GM18867 (cell line): ENCODE measurements around the gene CD40LG.

ENCODE experiments used
- ATAC-seq: cut with Tn5 transposase; IDR thresholded peaks from one replicate; pipeline ENCODE4 v1.9.1; 2021; ENCODE audit warnings: mild to moderate bottlenecking, moderate library complexity; ENCODE audit not compliant: unreplicated experiment

The CD40LG gene

DNA sequence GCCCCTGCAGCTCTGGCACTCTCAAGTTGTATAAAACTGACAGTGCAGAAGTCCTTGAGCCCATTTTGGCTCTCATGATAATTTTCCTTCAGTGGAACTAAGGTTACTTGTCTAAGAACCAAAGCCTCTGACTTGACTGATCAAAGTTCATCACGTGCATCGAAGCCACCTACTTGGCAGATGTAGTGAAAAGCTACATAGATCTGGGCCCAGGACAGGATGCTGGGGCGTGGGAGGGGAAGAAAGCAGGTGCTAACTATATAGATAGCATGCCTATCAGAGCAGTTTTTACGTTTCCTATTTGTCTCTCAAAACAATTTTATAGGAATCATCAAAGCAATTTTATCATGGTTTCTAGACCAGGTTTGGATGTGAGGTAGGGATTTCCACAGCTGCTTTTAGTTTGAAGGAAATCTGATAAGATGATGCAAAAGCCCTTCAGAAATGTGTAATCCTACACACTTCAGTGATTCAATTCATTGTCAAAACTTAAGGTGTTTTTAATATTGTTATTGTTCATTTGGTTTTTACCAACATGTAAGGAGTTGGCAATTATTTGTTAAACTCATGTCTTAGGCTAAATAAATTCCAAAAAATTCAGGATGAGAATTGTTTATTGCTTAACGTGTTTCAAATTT is 1.2 kb upstream of the CD40LG start:
- ATAC-seq, result peak; percentile 67

DNA sequence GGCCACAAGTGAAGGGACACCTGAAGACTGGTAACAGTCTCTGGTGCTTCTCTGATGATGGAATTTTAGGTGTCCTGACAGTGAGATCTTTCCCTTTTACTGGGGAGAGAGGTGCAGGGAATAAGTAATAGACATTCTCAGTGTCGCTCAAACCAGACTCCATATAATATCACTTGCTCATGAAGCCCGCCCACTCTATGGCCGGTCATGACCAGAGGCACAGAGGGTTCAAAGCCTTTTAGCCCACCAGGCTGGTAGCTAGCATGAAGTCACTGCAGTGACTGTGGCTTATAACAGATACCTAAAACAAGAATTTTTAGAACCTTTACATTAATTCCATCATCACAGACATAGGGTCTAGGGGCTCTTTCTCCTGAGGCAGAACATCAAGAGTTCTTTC is 2.9 kb downstream of the CD40LG start:
- ATAC-seq, result no peak

DNA sequence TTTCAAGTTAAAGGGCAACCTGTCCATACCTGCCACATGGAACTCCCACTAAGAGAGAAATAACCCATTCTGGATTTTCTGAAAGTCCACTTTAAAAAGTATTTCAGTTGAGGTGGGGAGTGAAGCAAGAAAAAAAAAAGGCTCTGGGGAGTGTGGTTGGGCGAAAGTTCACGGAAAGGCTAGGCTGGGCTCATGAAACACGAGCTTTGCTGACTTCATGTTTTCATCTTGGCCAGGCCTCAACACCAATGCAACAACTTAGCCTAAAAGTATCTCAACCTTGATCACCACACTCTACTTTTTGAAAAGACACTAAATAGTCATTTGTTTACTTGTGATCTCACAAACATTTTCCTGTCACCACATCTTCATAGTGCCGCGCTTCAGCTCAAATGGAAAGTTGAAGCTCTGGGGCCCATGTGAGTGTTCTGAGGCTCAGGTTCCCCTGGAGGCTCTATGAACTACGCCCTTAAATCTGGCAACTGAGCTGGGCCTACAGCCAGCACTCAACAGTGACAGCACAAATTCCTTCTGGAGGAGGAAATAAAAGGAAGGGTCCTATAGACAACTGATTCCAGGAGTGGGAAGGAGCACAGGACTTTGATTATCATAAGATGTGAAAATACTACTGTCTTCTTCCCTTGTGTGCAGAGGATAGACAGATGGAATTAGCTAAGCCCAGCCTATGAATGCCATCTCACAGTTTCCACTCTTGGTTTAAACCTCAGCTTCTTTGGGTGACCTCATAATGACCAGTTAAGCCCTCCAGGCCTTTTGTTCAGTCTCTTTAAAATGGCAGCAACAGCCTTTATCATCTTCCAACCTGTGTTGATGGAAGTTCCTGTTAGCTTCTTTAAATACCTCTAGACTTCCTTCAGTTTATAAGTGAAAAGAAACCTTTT is 5.1 kb downstream of the CD40LG start:
- no peak for ATAC-seq

DNA sequence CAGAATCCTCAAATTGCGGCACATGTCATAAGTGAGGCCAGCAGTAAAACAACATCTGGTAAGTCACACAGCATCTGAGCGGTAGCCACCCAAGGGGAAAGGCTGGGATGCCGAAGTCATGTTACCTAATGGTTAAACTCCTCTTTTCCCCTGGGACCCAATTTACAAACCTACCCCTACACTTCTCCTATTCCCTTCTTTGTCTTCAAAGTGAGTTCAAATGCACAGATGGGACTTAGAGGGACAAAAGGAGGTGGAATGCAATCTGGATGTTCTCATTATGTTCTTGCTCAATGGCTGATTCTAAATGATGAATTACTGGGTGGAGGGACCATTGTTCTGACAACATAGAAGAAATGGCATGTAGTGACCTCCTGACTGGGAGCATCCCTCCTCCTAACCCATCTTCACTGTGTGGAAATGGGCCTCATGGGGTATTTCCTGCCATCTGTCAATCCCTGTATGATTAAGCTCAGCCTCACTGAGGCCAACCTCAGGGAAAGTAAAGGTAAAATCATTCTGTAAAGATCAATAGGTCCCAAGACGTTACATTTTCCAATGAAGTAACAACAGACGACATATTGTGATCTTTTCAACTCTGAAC is 8.5 kb downstream of the CD40LG start:
- ATAC-seq, result no peak

DNA sequence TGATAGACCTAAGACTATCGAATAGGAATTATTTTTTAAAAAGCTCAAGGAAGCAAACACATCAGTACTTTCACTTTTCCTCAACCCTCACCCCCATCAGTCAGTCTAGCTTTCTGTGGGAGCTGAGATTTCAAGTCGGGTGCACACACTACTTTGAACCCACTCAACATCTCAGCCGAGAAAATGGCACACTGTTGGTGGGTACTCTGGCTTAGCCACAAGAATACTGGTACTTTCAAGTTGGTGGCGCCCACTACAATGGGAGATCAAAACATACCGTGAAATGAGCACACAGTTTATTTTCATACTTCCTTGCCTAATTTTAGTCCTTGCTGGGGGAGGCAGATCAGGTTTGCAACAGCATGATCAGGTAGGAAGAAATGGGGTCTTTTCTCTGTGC is 10.2 kb downstream of the CD40LG start:
- no peak for ATAC-seq

DNA sequence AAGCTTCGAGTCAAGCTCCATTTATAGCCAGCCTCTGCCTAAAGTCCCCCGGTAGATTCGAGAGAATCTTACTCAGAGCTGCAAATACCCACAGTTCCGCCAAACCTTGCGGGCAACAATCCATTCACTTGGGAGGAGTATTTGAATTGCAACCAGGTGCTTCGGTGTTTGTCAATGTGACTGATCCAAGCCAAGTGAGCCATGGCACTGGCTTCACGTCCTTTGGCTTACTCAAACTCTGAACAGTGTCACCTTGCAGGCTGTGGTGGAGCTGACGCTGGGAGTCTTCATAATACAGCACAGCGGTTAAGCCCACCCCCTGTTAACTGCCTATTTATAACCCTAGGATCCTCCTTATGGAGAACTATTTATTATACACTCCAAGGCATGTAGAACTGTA is 11.2 kb downstream of the CD40LG start:
- ATAC-seq, result no peak

DNA sequence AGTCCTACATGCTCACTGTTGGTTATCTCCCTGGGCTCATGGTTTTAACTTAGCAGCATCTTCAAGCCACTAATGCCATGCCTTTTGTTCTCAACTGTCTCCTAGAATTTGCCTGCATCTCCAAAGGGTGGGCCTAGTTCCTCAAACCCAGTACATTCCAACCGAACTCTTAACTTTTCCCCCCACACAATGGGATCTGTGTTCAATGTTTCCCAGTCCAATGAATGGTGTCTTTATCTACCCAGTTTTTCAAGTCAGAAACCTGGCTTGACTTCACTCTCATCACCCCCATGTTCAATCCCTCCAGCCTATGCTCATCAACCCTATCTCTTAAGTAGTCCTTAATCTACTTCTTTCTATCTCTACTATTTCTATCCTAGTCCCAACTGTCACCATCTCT is 12.9 kb downstream of the CD40LG start:
- ATAC-seq, result no peak

DNA sequence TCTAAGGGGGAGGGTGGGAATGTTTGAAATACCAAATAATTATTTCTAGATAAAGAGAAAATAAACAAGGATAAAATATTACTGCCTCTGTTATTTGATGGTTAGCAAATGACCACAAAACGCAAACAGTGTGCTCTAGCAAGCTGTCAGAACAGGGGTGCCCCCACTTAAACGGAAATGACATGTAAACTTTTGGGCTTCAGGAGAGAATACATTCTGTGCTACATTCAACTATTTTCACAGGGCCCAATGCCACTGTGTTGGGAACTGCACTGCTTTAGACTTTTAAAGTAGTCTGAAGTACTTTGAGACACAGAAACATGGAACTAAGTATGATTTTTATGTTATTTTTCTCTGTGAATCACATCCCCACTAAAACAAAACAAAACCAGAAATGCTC is 14.1 kb downstream of the CD40LG start:
- no peak for ATAC-seq

DNA sequence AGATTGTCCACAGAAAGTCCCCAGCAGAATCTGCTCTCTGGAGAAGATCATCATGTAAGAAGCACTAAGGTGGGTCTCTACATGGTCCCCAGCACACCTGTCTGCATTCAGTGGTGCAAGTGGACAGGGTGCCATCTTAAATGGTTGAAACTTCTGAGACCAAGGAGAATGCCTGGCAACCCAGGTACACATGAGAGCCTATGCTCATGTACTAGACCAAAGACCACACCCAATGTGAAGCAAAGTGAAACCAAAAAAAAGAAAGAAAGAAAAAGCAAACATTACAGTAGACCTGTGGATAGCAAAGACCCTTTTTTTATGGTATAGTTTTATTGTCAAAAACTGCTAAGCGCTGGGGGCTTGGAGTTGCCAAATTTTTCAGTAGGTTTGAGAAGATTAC is 15.0 kb downstream of the CD40LG start:
- no peak for ATAC-seq

DNA sequence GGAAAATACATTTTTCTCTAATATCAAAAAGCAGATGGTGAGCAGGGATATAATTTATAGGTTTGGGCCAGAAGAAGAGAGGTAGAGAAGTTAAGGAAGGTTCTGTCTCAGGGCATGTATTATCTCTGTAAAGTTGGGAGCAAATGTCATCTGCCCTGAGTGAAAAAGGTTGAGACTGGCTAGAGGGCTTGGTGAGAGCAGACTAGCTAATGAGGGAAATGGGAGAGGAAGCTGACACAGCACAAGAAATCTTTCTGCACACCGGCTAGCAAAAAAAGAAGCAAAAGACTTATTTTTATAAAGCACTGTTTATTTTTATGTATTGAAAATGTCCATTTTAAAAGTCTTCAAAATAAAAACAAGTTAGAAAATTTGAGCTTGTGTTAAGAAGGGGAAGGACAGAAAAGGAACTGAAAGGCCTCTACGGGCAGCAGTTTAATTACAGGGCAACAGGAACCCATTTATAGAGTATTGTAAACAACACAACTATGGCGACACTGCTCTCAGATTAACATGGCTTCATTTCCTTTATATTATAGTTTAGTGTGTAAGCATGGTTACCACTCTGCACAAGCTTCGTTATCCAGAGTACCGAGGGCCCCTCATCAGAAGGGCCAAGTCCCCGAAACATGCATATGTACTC is 17.4 kb downstream of the CD40LG start:
- peak; percentile 65 for ATAC-seq

DNA sequence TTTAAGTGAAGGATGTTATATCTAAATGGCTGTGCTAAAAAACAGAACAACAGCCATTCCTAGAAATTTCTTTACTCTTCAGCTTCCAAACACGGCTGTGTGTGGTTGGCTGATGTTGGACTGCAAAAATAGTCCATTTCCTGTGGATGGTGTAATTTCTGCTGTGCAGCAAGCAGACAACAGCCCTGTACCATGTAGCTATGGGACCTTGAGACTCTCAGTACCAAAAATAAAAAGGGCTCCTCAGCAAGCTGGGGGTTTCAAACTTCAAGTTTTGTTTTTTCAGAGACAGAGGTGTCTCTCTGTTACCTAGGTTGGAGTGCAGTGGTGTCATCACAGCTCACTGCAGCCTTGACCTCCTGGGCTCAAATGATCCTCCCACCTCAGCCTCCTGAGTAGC is 18.1 kb downstream of the CD40LG start:
- peak; percentile 56 for ATAC-seq

DNA sequence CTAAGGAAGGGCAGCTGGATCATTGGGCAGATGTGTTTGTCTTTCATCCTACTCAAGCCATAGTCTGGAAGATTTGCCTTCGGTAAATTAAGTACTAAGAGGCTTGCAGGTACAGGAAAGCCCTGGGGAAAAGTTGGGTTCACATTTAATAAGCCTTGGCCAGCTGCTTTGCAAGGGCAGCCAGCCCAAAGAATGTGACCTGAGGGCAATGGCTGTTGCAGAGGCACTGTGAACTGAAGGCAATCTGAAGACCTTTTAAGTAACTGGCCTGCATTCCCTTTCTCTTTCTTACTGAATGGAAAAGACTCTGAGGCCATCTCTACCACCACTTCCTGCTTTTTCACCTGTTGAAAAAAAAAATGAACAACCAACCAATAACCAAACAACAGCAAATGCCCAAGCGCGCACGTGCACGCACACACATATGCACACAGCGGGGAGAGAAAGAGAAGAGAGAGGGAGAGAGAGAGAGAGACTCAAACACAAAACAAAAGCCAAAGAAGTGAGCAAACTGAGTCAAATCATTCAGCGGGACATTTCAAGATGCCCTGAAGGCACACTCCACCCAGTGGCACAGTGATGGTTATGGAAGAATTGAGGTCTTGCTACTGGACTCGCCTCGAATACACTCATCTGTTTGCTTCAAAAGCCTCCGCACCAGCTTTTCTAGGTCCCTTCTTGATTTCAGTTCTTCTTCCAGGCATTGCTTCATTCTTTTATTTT is 19.6 kb downstream of the CD40LG start:
- no peak for ATAC-seq

DNA sequence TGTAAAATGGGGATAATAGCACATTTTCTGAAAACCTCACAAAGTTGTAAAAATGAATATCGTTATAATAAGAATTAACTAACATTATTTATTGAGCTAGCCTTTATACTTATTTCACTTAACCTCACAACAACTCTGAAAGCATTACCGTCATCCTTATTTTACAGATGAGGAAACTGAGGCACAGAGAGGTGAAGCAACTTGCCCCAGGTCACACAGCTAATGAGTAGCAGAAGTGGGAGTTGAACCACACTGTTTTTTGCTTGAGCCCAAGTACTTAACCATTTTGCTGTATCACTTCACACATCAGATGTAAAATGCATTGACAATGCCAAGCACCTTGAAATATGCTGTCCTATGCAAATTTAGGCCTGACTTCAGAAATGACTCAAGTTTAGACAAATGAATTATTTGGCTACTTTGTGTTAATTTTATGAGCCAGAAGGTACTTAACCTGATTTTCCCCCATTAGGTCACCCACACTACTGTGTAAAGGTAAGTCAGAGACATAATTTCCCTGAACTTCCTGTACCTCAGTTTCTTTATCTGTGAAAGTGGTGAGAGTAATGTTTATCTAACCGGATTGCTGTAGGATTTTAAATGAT is 23.1 kb downstream of the CD40LG start:
- ATAC-seq, result peak; percentile 47

DNA sequence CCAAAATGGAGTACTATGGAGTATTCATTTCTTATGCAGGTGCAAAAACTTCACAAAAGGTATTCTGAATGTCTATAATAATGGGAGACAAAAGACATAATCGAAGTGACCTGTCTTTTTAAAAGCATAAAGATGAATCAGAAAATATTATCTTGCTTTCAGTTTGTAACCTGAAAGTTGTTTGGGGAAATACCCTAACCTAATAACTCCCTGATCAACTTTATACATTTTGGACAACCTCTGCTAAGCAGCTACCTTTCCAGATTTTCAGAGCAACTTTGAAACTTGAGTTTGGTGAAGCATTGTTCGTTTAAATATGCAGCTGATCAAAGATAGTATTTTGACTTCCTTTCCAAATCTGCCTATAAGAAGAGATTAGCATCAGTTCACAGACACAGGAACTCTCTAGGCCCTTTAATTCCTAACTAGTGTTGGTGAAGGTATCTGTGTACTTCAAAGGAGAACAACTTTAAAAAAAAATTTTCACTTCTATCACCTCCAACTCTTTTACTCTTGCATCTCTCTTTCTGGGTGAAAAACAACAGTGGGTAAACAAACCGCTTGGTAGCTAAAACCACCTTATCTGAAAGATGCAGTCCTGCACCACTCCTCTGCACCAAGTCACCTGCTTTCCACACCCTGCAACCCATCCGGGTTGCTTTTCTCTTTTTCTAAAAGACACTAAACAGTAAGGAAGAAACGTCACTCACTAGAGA is 26.5 kb downstream of the CD40LG start:
- peak; percentile 31 for ATAC-seq

DNA sequence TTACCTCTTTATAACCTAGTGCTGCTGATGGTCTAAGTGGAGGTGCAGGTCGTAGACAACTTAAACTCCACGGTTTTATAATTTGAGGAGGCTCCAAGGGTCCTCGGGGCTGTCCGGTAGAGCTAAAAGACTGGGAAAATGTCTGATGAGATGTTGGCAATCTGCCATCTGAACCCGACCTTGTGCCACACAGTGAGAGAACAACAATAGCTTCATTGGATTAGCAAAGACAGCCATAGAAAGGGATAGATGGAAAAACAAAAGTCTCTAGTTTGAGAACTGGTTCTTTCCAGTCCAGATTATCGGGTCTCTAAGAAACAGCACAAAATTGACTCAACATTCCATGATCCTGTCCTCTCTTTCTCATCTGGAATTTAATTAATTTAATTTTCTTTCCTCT is 31.6 kb downstream of the CD40LG start:
- no peak for ATAC-seq

DNA sequence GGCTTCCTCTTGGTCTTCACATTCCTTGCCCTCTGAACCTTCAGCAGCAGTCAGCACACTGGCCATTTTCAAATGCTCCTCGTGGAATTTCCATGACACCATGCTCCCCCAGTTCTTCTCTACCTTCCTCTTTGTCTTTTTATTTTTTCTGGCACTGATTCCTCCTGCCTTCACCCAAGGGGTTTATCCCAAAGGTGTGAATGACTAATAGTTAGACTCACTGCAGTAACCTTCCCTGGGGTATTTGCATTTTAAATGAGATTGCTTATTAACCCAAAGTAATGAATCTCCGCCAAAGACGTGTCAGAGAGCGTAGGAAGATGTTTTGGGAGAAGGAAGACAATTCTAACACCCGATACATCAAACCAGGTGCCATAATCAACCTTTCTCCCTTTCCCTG is 36.2 kb downstream of the CD40LG start:
- ATAC-seq, result no peak

DNA sequence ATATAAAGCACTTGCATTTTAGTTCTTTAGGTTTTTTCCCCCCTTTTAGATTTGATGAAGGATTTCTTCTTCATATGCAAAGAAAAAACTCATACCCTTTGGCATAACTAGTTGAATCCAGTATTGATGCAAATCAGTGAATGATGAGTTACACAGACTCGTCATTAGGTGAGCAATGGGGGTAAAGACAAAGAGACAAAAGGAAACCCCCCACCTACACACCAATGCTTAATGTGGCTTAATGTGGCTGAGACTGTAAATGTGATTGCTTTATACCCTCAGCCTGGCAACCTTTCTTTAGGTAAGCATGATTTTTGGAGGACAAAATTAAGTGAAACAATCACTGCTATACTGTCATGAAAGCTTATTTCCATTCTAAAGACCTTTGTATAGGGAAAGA is 39.5 kb downstream of the CD40LG start:
- ATAC-seq, result no peak

DNA sequence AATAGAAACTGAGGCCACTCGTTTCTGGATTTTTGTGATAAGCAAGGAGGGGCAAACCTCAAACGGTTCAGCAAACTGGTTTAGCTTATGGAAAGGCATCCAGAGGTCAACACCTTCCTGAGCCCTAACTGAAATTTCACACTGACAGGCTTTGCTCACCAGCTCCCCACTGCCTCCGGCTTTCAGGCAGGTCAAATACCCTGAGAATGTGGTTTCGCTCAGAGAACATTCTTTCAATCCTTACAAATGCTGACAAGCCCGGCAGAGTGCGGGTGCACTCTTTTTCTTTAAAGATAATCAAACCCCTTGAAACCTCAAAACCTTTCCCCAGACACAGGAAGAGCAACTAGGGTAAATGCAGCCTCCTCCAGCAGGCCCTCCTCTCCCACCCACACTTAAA is 41.5 kb downstream of the CD40LG start:
- ATAC-seq, result peak; percentile 40

DNA sequence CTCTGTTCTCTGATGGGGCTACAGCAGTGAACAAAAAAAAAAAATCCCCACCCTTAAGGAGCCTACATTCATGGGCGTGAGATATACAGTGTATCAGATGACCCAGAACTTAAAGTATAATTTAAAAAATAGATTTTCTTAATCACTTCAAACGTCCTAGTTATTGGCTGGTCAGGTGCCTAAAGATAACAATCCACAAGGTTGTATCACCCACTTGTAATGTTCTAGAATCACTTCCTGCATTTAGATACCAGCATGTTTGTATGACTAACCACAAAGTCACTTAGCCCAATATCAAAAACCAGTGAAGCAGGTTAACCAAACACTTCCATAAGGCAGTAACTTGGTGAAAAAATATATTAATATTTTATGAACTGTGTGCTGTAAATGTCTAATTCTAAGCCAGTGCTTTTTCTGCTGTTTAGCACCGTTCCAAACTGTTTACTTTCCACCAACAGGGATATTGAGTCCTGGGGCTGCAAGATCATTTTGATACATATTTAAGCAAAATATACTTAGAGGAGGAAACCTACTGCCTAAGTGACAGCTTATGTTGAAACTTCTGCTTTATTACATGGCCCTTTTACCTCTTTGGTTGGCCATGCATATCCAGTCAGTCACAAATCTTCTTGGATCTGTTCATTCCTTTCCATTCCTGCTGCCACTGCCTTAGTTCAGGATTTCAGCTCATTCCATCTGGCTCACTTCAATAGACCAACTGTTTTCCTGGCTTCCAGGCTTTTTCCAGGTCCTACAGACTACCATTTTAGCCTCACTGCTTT is 43.3 kb downstream of the CD40LG start:
- ATAC-seq, result peak; percentile 50
